Hematopoietic multipotent progenitor cell treated with erythropoietin and hydrocortisone succinate and interleukin-3 and kit ligand, for 17 days (in vitro differentiated cells): ENCODE data around the gene RCSD1.

Experiments
- DNase-seq: peaks from one replicate; pipeline ENCODE4 v3.0.0-alpha.2; 2015; ENCODE audit warnings: low spot score

RCSD1 gene

DNA sequence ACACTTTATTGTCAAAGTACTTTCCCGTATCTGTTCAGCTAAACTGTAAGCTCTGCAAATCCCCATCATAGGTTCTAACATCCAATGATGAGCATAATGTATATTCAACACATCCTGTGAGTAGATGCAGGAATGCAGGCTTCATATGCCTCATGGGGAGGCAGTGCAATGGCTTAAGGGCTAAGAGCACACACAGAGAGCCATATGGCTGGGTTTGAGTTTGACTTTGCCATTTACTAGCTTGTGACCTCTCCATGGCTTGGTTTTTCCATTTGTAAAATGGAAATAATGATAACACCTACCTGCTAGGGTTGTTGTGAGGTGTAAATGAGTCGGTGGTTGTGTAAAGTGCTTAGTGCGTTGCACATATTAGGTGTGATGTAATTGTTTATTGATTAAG is 13.4 kb downstream of the RCSD1 start:
- no peak for DNase-seq

DNA sequence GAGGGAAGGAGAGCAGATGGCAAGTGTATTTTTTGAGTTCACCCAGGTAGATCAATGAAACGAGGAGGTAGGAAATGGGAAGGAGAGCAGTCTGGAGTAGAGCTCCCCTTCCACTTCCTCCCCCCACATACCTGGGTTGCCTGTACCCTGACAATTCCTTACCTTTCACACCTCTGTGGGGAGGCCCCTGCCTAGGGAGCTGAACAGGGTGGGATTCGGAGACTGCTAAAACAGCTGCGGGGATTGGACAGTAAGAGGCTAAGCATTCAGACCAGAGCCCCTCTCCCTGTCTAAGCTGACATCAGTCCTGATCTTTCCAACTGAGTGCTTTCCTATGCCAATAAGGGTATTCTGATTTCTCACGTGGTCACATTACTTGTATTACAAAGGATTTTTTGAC is 14.5 kb downstream of the RCSD1 start:
- no peak for DNase-seq

DNA sequence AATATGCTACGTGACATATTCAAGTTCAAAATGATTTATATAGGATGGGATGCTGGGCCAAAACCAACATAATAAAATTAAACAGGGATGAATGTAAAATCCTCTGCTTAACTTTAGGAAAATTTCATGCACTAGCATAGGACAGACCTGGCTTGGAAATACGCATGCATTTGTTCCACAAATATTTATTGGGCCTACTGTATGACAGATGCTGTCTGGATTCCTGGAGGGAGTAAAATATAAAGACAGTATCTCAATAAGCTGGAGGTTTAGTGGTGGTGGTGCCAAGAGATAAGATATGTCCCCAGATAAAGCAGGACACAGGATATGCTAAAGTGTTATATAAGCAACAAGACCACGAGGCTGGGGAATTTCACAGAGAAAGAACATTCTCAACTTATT is 15.1 kb downstream of the RCSD1 start:
- DNase-seq, result no peak

DNA sequence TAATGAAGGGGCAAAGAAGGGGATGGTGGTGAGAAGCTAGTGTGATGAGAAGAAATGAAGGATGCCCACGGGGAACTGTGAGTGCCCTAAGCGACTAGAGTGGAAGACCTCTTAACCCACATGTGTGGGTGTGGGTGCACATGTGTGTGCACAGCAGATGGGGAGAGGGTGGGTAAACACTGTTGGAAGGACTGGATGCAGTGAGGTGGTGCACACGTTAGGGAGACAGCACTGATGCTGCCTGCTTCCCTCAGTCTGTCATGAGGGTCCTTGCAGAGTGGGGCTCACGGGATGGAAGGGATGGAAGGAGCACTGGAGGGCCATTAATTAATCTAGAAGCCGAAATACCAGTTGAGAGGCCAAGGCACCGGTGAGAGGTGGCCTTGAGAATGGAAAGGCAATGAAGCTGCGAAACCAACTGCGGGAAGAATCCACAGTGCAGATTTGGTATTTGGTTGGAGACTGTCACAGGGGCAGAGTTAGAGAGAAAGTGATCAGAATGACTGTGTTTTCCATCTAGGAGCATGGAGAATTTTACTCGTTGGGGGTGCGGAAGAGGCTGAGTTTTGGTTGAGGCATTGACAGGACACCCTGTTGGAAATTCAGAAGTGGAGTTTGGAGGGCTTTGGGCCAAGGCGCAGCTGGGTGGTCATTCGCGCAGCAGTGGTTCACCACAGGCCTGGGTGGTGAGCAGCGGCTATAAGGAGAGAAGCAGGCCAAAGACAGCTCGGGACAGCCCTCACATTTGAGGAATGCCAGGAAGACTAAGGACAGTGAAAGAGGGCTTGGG is 15.8 kb downstream of the RCSD1 start:
- DNase-seq, result no peak

DNA sequence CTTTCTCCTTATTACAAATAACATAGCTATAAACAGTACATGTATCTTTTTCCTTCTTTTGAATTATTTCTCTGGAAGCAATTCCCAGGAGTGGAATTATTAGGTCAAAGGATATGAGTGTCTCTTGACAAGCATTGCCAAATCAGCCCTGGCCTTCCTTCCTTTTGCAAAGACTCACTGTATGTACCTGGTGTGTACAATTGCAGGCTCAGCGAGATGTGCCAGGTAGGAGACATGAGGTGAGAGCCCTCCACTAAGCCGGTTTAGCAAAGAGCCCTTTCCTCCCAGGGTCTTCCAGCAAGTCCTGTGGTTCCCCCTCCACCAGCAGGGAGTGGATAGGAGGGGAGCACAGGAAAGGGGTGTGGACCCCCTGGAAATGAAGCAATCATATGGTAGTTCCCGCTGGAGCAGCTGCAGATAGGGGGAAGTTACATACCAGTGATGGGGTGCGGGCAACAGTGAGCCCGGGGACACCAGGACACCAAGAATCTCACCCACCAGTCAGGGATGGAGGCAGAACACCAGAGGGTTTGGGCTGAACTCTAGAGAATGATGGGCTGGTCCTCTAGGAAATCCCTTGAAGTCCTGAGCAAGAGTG is 18.3 kb downstream of the RCSD1 start:
- DNase-seq, result no peak

DNA sequence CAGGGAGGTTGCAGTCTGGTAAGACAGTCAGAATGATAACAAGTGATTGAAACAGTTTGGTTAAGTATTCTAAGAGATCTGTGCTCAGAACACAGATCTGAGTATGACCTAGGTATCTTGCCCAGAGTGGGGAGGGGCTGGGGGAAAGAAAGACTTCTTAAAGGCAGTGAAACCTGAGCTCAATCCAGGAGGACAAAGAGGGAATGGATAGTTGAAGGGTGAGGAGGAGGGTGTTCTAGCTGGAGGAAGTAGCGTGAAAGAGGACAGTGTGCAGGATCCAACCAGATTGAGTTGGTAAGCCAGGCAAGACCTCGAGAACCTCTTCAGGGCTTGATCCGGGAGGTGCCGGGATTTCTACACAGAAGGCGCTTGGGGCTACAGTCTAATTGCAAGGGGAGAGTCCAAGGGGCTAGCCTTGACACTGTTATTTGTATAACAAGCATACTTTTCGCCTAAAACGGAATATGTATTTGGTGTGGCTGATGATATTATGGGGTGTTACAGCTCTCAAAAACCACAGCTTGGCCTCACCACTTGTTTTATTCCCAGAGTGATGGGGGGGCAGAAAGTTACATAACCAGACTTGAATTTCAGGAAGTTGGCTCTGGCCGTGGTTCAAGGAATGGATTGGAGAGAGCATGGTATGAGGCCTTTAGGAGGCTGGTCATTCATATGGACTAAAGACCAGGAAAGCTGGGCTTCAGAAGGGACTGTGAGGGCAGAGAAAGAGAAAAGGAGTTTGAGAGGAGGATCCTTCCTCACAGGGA is 19.1 kb downstream of the RCSD1 start:
- DNase-seq, result no peak

DNA sequence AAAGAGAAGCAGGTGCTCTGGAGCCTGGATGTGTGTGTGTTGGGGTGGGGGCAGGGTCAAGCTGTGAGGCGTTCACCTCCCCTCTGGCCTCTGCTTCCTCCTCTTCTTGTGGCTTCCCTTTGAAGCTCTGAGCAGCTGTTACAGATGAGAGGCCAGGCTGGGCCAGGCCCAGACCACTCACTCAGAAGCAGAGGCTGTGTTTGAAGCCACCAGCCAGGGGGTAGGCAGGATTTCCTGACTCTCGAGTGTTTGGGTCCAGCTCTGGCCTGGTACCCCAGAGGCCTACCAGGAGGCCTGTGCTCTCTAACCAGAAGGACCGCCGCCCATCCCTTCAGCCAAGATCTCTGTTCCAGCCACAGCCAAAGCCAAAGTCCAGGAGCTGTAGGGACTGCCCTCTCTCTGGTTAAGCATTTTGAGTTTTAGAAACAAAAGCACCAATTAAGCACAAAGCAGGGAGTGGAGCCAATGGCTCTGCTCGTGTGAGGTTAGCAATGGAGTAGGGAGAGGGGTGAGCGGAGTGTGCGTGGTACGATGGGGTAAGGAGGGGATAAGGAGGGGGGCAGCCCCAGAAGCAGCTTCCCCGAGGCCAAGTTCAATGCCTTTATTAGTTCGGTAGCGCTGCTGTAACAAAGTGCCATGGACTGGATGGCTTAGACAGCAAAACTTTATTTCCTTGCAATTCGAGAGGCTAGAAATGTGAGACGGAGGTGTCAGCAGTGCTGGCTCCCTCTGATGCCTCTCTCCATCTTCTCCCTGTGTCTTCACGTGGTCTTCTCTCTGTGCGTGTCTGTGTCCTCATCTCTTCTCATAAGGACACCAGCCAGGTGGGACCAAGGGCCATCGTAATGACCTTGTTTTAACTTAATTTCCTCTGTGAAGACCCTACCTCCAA is 20.5 kb downstream of the RCSD1 start:
- no peak for DNase-seq

DNA sequence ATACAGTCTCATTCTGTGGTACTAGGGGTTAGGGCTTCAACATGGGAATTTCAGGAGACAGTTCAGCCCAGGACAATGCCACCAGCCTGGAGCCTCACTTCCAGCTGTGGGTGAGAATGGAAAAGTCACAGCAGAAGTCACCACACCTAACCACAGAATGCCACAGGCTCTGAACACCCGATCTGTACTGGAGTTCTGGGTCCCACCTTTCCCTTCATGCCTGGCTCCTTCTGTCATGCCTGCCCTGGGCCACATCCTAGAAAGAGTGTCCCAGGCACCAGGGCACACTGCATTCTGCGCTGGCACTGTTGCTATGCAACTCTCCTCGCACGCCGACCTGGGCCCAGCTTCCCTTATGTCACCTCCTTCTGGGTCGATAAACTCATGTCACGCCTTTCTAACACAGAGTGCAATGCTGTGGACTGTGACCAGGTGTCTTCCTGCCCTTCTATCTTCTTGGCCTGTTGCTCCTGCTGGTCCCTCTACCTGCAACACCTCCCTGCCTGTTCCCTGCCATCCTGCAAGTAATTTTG is 21.2 kb downstream of the RCSD1 start:
- DNase-seq, result no peak

DNA sequence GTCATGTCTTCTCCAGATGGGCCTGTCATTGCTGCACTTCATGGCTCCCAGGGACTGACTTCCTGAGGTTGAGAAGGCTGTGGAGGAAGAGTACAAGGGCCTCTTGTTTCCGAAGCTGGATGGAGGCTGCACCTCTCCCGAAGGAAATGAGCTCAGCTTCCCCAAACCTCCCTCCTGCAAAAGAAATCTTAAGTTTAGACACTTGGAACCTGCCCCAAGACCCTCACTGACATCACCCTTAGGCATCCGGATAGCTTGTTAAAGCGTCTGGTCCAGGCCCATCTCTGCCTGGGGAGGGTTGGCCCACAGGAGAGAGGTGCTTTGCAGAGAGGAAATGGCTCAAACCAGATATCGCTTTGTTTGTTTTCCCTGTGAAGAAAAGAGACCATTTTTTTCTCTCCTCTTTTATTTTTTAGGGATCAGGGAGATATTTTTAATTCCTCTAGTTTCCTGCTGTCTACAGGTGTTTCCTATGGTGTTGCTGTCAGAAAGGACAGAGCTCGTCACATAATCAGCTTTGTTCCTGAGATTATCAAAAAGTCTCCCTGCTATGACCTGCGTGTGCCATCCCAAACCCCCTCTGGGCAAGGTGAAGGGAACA is 25.0 kb downstream of the RCSD1 start:
- DNase-seq, result no peak

DNA sequence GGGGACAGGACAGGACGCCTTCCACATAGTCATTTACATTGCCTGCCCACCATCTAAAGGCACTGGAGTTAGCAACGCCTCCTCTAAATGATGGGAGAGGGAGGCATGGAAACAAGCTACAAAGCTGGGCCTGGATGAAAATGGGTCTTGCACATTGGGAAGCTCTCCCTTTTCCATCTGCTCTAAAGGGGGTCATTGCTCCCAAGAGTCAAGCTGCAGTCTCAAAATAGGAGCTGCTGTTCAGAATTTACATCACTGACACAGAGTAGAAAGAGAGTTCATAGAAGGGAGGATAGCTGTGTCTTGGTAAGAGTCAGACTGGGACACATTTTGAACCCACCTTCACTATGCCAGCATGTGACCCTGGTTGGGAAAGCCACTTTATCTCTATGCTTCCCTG is 26.6 kb downstream of the RCSD1 start:
- DNase-seq, result no peak

DNA sequence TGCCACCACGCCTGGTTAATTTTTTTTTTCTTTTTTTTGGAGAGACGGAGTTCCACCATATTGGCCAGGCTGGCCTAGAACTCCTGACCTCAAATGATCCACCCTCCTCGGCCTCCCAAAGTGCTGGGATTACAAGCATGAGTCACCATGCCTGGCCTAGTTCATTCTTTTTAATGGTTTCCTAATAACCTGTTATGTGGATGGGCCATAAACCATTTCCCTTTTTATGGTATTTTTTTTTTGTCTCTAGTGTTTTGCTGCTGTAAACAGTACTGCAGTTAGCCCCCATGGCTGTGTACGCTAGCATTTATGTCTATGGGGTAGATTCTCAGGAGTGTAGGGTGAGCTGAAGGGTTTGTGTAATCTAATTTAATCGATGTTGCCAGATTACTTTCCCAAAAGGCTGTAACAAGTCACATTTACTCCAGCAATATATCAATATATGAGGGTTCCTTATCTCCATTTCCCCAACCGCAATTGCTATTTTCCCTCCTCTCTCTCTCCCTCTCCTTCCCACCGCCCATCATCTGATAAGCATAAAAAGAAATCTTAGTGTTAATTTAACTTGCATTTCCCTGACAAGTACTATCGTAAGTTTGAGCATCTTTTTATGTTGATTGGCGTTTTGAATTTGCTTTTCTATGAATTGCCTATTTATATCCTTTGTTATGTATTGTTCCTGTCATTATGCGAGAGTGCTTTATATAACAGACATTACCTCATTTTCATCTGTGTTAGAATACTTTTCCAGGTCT is 28.7 kb downstream of the RCSD1 start:
- no peak for DNase-seq

DNA sequence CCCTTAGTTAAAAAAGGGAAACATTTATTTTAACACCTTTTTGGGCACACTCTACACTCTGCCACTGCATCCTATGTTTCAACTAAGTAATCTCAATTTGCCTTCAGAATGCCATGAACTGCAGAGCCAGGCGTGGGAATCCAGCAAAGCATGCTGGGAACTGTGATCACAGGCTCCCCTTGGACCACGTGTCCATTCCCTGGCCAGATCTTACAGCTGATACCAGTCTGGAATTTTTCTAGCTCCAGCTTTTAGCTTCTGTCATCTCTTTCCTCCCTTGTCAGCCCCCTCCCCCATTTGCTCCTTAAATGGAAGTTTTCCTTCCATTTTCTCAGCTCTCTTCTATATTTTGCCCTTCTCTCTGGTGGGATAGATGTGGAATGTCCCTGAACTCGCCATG is 29.4 kb downstream of the RCSD1 start:
- no peak for DNase-seq

DNA sequence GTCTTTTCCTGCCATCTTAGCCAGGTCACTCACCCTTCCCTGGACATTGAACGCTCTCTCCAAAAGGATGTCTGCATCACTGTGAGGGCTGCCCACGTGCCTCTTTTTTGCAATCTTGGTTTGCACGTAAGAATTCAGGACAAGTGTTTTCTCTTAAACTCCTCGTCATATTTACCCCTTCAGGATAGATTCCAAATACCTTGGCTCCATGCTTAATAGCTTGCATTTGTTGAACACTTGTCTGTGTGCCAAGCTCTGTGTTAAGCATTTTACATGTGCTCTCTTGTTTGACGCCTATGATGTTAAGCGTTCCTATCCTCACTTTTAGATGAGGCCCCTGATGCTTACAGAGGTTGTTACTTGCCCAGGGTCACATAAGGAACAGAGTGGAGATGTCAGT is 29.8 kb downstream of the RCSD1 start:
- DNase-seq, result no peak

DNA sequence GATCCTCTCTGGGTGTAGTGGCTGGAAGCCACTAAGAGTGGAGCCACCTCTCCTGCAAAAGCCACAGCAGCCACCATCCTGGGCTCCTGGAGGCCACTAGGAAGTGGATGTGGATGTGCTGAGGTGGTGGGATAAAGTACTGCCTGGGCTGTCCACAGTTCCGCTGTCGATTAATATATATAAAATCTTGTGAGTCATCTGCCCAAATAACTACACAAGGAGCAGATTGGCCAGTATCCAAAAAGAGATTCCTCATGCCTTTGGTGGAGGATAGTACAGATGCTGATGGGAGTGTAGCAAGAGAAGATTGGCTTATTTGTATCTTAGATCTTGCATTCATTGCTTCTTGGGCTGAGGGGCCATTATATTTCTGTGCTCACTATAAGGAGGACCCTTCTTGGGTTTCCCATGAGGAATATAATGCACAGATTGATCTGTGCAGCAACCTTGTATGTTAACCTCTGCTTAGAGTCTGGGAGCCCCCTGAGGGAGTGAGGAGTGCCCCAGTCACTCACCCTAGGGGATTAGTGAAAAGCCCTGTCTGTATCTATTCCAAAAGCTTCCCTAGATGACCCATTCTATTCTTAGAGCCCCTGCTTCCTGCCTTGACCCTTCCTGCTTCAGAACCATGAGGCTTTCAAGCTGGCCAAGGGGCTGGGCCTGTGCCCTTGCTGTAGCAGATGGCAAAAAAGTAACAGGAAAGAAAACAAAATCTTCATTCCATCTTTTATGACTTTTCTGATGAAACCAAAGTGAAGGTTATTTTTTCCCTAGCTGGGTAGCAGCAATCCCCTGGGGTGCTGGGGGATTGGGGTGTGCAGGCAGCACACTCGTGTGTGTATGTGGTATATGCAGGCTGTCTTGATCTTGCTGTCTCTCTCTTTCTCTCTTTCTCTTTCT is 31.7 kb downstream of the RCSD1 start:
- no peak for DNase-seq

DNA sequence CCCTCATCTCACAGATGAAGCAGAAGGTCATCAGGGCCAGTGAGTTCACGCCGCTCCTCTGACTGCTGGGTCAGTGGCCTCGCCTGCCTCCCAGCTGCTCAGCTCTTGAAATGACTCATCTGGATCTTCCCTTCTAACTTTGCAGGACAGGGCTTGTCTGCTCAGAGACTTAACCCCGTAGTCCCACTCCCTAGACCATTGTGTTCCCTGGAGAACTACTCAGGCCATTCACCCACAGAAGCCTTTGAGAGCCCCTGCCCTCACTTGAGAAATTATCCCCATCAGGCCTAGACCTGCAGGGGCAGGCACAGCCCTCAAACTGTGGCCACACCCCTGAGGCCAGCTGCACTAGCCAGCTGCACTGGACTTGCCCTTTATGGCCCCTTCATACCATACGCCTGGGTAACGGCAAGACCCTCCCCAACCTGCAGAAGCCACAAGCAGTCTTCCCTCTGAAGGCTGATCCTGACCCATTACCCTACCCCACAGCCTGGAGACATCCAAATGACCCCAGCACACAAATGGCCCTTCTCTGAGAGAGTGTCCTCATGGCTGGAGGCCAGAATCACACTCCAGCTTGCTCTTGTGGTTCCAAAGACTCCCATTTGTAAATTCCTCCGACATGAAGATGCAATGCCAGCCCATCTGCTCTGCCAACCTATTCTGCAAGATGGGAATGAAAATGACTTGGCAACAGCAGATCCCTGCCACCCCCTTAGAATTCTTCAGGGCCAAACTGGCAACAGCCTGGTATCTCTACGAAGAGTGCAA is 33.2 kb downstream of the RCSD1 start:
- no peak for DNase-seq

DNA sequence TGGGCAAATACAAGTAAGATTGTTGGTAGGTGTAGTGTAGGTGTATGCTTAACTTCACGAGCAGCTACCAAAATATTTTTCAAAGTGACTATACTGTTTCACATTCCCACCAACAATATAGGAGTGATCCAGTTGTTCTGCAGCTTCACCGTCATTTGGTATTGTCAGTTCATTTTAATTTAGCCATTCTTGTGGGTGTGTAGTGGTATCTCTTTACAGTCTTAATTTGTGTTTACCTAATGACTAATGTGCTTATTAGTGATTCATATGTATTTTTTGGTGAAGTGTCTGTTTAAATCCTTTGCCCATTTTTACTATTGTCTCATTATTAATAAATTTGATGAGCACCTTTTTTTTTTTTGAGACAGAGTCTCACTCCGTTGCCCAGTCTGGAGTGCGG is 35.4 kb downstream of the RCSD1 start:
- no peak for DNase-seq

DNA sequence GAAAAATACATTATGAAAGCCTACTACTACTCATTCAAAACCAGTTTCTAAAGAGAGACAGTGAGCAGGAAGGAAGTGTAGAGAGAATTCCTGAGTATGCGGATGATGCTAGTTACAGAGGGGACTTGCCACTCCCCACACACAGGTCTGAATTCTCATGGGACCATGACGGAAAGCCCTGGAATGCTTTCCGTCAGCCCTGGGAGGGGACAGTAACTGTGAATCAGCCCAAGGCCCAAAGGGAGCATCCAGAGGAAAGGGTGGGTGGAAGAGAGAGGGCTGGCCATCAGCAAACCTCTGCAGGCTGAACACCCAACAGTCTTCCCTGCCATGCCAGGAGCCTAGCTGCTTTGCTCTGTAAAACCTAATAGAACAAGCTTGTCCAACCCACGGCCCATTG is 36.4 kb downstream of the RCSD1 start:
- DNase-seq, result no peak

DNA sequence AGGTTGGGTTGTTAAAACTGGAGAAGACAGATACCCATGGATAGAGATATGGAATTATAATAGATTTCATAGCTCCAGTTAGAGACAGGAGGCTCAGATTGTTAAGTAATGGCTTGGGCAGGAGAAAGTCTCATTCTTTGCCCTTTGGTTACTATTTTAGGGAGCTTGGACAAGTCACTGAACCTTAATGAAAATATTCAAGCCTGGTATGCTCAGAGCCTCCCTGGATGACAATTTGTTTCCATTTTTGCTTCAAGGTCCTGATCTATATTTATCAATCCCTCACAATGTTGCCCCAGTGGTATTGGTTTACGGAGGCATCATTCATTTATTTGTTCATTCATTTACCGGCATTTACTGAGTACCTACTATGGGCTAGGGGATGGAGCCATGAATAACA is 37.5 kb downstream of the RCSD1 start:
- no peak for DNase-seq

DNA sequence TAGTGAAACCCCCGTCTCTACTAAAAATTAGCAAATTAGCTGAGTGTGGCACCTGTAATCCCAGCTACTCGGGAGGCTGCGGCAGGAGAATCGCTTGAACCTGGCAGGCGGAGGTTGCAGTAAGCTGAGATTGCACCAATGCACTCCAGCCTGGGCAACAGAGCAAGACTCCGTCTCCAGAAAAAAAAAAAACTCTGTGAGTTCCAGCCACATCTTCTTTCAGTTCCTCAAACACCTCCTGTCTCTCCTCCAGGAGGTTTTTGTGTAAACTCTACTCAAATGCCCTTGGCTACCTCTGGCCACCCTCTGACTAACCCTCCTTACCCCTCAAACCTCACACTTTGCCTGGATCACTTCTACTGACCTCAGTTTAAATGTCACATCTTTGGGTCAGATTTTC is 38.1 kb downstream of the RCSD1 start:
- DNase-seq, result no peak
